ENCODE data around the gene GRIN2C.

GRIN2C gene

DNA sequence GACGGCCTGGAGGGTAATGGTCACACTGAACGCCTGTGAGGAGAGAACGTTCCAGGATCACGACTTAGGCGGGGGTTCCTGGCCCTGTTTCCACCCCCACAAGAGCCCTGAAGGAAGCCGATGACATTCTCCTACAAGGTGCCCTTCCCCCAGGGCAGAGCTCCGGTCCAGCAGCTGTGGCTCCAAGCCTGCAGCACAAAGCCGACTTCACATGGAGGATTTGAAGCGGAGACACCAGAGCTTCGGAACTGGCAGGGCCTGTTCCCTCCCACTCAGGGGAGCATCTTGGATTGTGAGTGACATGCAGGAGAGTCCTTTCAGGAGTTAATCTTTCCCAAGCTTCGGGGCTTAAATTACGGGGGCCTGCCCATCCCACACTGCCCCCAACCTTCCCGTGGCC, 28.8 kb upstream of the GRIN2C start:
- Histone ChIP-seq H3K9me3 (replicated peaks in 1 of 2; ENCODE audit: control insufficient read depth in 2 of 2, insufficient read depth in 1 of 2, low read depth in 1 of 2, low read length in 2 of 2) (no peaks in the 10 kb centered on the region), H3K23ac (ENCODE audit: low read depth, low read length, poor library complexity) (no peak overlapping the region), H4K8ac (ENCODE audit: low read depth, low read length) (no peak overlapping the region), H3K27ac (replicated peaks; ENCODE audit: low read length) (no peak overlapping the region), H3K27me3 (ENCODE audit: control insufficient read depth in 3 of 3, insufficient read depth in 3 of 3, low read depth in 1 of 3, low read length in 3 of 3) (peaks cover 10 to 61% (median 18%) of the 10 kb centered on the region in 3 experiments), H3K14ac (ENCODE audit: low read length) (no peak overlapping the region), H3K79me1 (ENCODE audit: low read depth, low read length) (no peaks in the 10 kb centered on the region), H4K91ac (ENCODE audit: low read depth, low read length, poor library complexity) (no peak overlapping the region), H2BK120ac (ENCODE audit: low read depth, low read length) (no peak overlapping the region), H2BK12ac (ENCODE audit: low read length) (no peak overlapping the region), H2AFZ (ENCODE audit: low read length) (no peak overlapping the region), H2BK5ac (ENCODE audit: low read length) (peak overlapping the region; percentile 32), H3K4me2 (ENCODE audit: insufficient read depth, low read length, poor library complexity, severe bottlenecking) (no peak overlapping the region), H2BK15ac (ENCODE audit: low read length) (no peak overlapping the region), H3K4me3 (ENCODE audit: low read length in 2 of 2) (no peak overlapping the region), H3K18ac (ENCODE audit: low read length) (no peak overlapping the region), H2AK5ac (ENCODE audit: low read depth, low read length) (no peak overlapping the region), H3K4me1 (ENCODE audit: control insufficient read depth in 2 of 2, insufficient read depth in 1 of 2, low read depth in 1 of 2, low read length in 2 of 2) (peaks cover 0 to 4% of the 10 kb centered on the region in 2 donors), H3K4ac (ENCODE audit: low read length) (no peak overlapping the region), H3K36me3 (replicated peaks in 1 of 2; ENCODE audit: control insufficient read depth in 2 of 2, insufficient read depth in 2 of 2, low read length in 2 of 2) (no peaks in the 10 kb centered on the region), H3K9ac (ENCODE audit: low read depth, low read length, poor library complexity) (peak overlapping the region; percentile 30)
- DNase-seq (ENCODE audit: low spot score): no peak
- no CpG with 5 or more reads among the region's 13 CpGs for WGBS, 2 donors (ENCODE audit: extremely low coverage in 2 of 2, insufficient read length in 2 of 2, insufficient replicate concordance in 1 of 2)

DNA sequence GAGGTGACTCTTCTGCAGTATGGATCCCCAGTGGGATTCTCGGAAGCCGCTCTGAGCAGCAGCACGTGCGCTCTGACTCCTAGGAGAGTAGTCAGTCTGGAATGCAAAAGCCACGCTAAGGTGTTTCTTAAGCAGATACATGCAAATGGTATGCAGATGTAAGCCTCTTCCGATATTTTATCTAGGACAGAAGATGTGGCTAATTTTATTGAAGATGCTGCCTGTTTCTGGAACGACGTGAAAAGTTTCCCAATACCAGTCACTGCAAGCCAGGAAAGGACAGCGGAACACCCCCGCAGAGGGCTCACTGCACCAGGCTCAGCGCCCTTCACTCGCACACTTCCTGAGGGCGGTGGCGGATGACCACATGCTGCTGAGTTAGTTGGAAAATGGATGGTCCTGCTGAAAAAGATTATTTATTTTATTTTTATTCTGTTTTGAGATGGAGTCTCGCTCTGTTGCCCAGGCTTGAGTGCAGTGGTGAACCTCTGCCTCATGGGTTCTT, 23.6 kb upstream of the GRIN2C start:
- no peak overlapping the region for H3K4me2 ChIP-seq (ENCODE audit: insufficient read depth, low read length, poor library complexity, severe bottlenecking)
- H3K4me3 ChIP-seq (ENCODE audit: low read length in 2 of 2): no peak overlapping the region
- no peak overlapping the region for H2BK12ac ChIP-seq (ENCODE audit: low read length)
- no peaks in the 10 kb centered on the region for H3K9me3 ChIP-seq (replicated peaks in 1 of 2; ENCODE audit: control insufficient read depth in 2 of 2, insufficient read depth in 1 of 2, low read depth in 1 of 2, low read length in 2 of 2)
- no peak overlapping the region for H4K91ac ChIP-seq (ENCODE audit: low read depth, low read length, poor library complexity)
- no peak overlapping the region for H2BK5ac ChIP-seq (ENCODE audit: low read length)
- no CpG with 5 or more reads among the region's 15 CpGs for WGBS, 2 donors (ENCODE audit: extremely low coverage in 2 of 2, insufficient read length in 2 of 2, insufficient replicate concordance in 1 of 2)
- no peak overlapping the region for H3K27ac ChIP-seq (replicated peaks; ENCODE audit: low read length)
- no peak overlapping the region for H2AK5ac ChIP-seq (ENCODE audit: low read depth, low read length)
- H4K8ac ChIP-seq (ENCODE audit: low read depth, low read length): no peak overlapping the region
- DNase-seq (ENCODE audit: low spot score): no peak
- H3K4ac ChIP-seq (ENCODE audit: low read length): no peak overlapping the region
- H3K36me3 ChIP-seq (replicated peaks in 1 of 2; ENCODE audit: control insufficient read depth in 2 of 2, insufficient read depth in 2 of 2, low read length in 2 of 2): no peaks in the 10 kb centered on the region
- H3K27me3 ChIP-seq (ENCODE audit: control insufficient read depth in 3 of 3, insufficient read depth in 3 of 3, low read depth in 1 of 3, low read length in 3 of 3): peaks cover 0 to 53% (median 0%) of the 10 kb centered on the region in 3 experiments
- H3K4me1 ChIP-seq (ENCODE audit: control insufficient read depth in 2 of 2, insufficient read depth in 1 of 2, low read depth in 1 of 2, low read length in 2 of 2): peaks cover 0 to 7% of the 10 kb centered on the region in 2 donors
- H2BK15ac ChIP-seq (ENCODE audit: low read length): no peak overlapping the region
- H3K23ac ChIP-seq (ENCODE audit: low read depth, low read length, poor library complexity): peak overlapping the region; percentile 49
- H3K79me1 ChIP-seq (ENCODE audit: low read depth, low read length): no peaks in the 10 kb centered on the region
- H2BK120ac ChIP-seq (ENCODE audit: low read depth, low read length): no peak overlapping the region
- peak overlapping the region; percentile 74 for H3K18ac ChIP-seq (ENCODE audit: low read length)
- H2AFZ ChIP-seq (ENCODE audit: low read length): no peak overlapping the region
- H3K9ac ChIP-seq (ENCODE audit: low read depth, low read length, poor library complexity): no peak overlapping the region
- no peak overlapping the region for H3K14ac ChIP-seq (ENCODE audit: low read length)

DNA sequence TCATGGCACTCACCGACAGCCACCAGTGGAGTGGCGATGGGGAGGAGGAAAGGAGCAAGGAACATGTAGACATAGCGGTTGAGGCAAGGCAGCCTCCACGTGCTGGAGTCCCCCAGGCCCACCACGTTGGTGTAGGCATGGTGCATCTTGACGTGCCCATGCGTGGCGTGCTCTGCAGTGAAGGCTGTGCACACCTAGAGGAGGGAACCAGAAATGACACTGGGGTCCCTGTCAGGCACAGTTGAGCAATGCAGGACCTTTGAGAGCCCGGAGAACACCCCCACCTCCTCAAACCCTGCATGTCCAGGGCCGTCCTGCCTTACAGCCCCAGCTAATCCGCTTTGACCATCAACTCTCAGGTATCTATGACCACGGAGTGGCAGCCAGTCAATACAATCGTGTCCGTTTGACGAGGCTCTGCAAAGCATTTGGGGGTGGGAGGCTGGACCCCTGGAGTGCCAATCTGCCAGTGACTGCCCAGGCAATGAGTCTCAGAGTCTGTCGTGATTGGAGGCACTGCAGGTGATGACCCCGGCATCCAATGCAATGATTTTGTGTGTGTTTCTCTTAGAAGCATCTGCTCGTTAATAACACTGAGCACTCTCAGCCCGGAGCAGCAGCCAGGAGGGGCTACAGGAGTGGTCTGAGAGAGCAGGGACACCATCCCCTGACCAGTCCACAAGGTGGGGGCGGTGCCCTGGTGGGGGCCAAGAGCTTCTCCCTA, 23.0 kb upstream of the GRIN2C start:
- Histone ChIP-seq H3K14ac (ENCODE audit: low read length) (no peak overlapping the region), H2BK15ac (ENCODE audit: low read length) (peak overlapping the region; percentile 15), H2BK120ac (ENCODE audit: low read depth, low read length) (no peak overlapping the region), H3K4ac (ENCODE audit: low read length) (no peak overlapping the region), H3K9ac (ENCODE audit: low read depth, low read length, poor library complexity) (no peak overlapping the region), H3K4me3 (ENCODE audit: low read length in 2 of 2) (peak overlapping the region in 1 of 2 donors; percentile 31), H4K91ac (ENCODE audit: low read depth, low read length, poor library complexity) (no peak overlapping the region), H4K8ac (ENCODE audit: low read depth, low read length) (no peak overlapping the region), H2AFZ (ENCODE audit: low read length) (no peak overlapping the region), H3K4me2 (ENCODE audit: insufficient read depth, low read length, poor library complexity, severe bottlenecking) (no peak overlapping the region), H3K9me3 (replicated peaks in 1 of 2; ENCODE audit: control insufficient read depth in 2 of 2, insufficient read depth in 1 of 2, low read depth in 1 of 2, low read length in 2 of 2) (no peaks in the 10 kb centered on the region), H2BK12ac (ENCODE audit: low read length) (no peak overlapping the region), H2BK5ac (ENCODE audit: low read length) (peak overlapping the region; percentile 77), H3K79me1 (ENCODE audit: low read depth, low read length) (no peaks in the 10 kb centered on the region), H3K23ac (ENCODE audit: low read depth, low read length, poor library complexity) (peak overlapping the region; percentile 69), H3K27me3 (ENCODE audit: control insufficient read depth in 3 of 3, insufficient read depth in 3 of 3, low read depth in 1 of 3, low read length in 3 of 3) (peaks cover 0 to 55% (median 0%) of the 10 kb centered on the region in 3 experiments), H3K36me3 (replicated peaks in 1 of 2; ENCODE audit: control insufficient read depth in 2 of 2, insufficient read depth in 2 of 2, low read length in 2 of 2) (no peaks in the 10 kb centered on the region), H3K4me1 (ENCODE audit: control insufficient read depth in 2 of 2, insufficient read depth in 1 of 2, low read depth in 1 of 2, low read length in 2 of 2) (peaks cover 0 to 7% of the 10 kb centered on the region in 2 donors), H2AK5ac (ENCODE audit: low read depth, low read length) (peak overlapping the region; percentile 53), H3K18ac (ENCODE audit: low read length) (peak overlapping the region; percentile 74), H3K27ac (replicated peaks; ENCODE audit: low read length) (no peak overlapping the region)
- no CpG with 5 or more reads among the region's 20 CpGs for WGBS, 2 donors (ENCODE audit: extremely low coverage in 2 of 2, insufficient read length in 2 of 2, insufficient replicate concordance in 1 of 2)
- no peak for DNase-seq (ENCODE audit: low spot score)

DNA sequence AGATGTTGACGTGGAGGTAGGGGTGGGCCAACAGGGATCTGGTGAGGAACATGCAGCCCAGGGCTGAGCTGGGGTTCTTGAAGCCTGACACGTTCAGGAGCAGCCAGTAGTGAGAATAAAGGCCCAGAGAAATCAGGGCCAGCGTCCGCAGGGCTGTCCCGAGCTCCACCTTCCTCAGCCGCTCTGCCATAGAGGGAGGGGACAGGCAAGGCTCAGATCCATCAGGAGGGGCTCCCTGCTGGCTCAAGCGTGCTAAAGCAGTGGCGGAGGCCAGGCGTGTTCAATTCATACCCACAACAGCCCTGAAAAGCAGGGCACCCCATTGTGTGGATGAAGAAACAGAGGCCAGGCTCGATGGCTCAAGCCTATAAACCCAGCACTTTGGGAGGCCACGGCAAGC, 21.4 kb upstream of the GRIN2C start:
- Histone ChIP-seq H3K27me3 (ENCODE audit: control insufficient read depth in 3 of 3, insufficient read depth in 3 of 3, low read depth in 1 of 3, low read length in 3 of 3) (peaks cover 0 to 65% (median 0%) of the 10 kb centered on the region in 3 experiments), H3K9me3 (replicated peaks in 1 of 2; ENCODE audit: control insufficient read depth in 2 of 2, insufficient read depth in 1 of 2, low read depth in 1 of 2, low read length in 2 of 2) (no peaks in the 10 kb centered on the region), H3K14ac (ENCODE audit: low read length) (peak overlapping the region; percentile 63)

More for the DNA sequence above, 21.4 kb upstream of the GRIN2C start:
- Histone ChIP-seq H2BK120ac (ENCODE audit: low read depth, low read length) (no peak overlapping the region), H3K4me3 (ENCODE audit: low read length in 2 of 2) (no peak overlapping the region), H2AFZ (ENCODE audit: low read length) (no peak overlapping the region), H3K36me3 (replicated peaks in 1 of 2; ENCODE audit: control insufficient read depth in 2 of 2, insufficient read depth in 2 of 2, low read length in 2 of 2) (no peaks in the 10 kb centered on the region), H3K4me1 (ENCODE audit: control insufficient read depth in 2 of 2, insufficient read depth in 1 of 2, low read depth in 1 of 2, low read length in 2 of 2) (peaks cover 0 to 7% of the 10 kb centered on the region in 2 donors), H3K27ac (replicated peaks; ENCODE audit: low read length) (no peak overlapping the region), H2BK15ac (ENCODE audit: low read length) (no peak overlapping the region), H4K8ac (ENCODE audit: low read depth, low read length) (no peak overlapping the region), H2BK5ac (ENCODE audit: low read length) (no peak overlapping the region), H4K91ac (ENCODE audit: low read depth, low read length, poor library complexity) (no peak overlapping the region), H3K18ac (ENCODE audit: low read length) (no peak overlapping the region), H3K4ac (ENCODE audit: low read length) (no peak overlapping the region), H3K9ac (ENCODE audit: low read depth, low read length, poor library complexity) (no peak overlapping the region), H2AK5ac (ENCODE audit: low read depth, low read length) (no peak overlapping the region), H3K79me1 (ENCODE audit: low read depth, low read length) (no peaks in the 10 kb centered on the region), H3K23ac (ENCODE audit: low read depth, low read length, poor library complexity) (no peak overlapping the region), H2BK12ac (ENCODE audit: low read length) (no peak overlapping the region), H3K4me2 (ENCODE audit: insufficient read depth, low read length, poor library complexity, severe bottlenecking) (no peak overlapping the region)
- no peak for DNase-seq (ENCODE audit: low spot score)
- no CpG with 5 or more reads among the region's 11 CpGs for WGBS, 2 donors (ENCODE audit: extremely low coverage in 2 of 2, insufficient read length in 2 of 2, insufficient replicate concordance in 1 of 2)

Measured in neuronal stem cell (in vitro differentiated cells).